Stromal cell of bone marrow (primary cell): ENCODE data around the gene TRIM59.
"Not testable (repeated sequence)": the region's sequence is repeated elsewhere in the genome, so short reads cannot be mapped to it uniquely, and the experiment has no call there.

Source experiments
- DNase-seq: peaks from one replicate; pipeline ENCODE4 v3.0.0-alpha.2; 2012; ENCODE audit warnings: low read depth

TRIM59 gene

GRCh38 chr3:160455846-160456245, 6.3 kb upstream of the TRIM59 start:
- DNase-seq: no peak

DNA sequence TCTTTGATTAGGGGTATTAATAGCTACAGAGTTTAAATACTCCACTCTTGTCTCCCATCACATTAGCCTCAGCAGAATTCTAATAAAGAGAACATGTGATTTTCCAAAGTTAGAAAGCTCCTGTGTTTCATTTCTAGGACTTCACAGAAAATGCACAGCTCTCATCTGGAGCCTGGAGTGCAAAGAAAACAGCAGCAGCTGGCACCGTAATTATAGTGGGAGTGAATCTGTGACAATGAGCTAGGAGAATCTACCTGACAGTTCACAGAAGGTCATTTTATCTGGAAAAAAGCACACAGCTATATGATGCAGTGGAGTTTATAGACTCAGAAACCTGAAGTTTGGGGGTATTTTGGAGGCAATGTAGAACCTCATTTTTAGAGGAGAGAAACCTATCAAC, 5.4 kb upstream of the TRIM59 start:
- no peak for DNase-seq

DNA sequence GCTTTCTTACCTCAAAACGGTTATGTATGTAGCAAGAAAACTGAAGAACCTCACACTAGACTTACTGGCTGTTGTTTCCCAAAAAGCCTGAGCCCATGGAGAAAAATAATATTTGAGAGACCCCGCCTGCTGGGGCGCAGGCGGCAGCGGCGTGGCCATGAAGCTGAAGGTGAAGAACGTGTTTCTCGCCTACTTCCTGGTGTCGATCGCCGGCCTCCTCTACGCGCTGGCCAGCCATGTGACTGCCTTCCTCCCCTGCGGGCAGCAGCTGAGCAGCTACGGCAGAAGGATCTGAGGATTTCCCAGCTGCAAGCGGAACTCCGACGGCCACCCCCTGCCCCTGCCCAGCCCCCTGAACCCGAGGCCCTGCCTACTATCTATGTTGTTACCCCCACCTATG, 2.7 kb upstream of the TRIM59 start:
- DNase-seq: not testable (repeated sequence)

- DNase-seq: no peak
Observed at GRCh38 chr3:160451602-160452001, 2.0 kb upstream of the TRIM59 start.

GRCh38 chr3:160450846-160451245, 1.3 kb upstream of the TRIM59 start:
- DNase-seq: peak; percentile 50

- DNase-seq: no peak
Observed at GRCh38 chr3:160448845-160449635, 546 bp downstream of the TRIM59 start.

GRCh38 chr3:160447544-160447943, 2.0 kb downstream of the TRIM59 start:
- peak; percentile 17 for DNase-seq

- no peak for DNase-seq
Observed at GRCh38 chr3:160446522-160447056, 3.0 kb downstream of the TRIM59 start.

- DNase-seq: no peak
Observed at GRCh38 chr3:160445854-160446253, 3.7 kb downstream of the TRIM59 start.

- DNase-seq: no peak
Observed at GRCh38 chr3:160444411-160444810, 5.2 kb downstream of the TRIM59 start.

DNA sequence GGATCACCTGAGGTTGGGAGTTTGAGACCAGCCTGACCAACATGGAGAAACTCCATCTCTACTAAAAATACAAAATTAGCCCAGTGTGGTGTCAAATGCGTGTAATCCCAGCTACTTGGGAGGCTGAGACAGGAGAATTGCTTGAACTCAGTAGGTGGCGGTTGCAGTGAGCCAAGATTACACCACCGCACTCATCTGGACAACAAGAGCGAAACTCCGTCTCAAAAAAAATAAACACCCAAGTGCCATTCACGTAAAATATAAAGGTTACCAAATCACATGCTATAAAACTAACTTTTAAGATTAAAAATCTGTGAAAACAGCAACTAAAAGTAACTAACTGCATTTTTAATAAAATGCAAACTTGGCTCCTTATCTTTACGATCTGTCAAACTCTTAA, 8.9 kb downstream of the TRIM59 start:
- no peak for DNase-seq

GRCh38 chr3:160437083-160437455, 12.5 kb downstream of the TRIM59 start:
- no peak for DNase-seq

DNA sequence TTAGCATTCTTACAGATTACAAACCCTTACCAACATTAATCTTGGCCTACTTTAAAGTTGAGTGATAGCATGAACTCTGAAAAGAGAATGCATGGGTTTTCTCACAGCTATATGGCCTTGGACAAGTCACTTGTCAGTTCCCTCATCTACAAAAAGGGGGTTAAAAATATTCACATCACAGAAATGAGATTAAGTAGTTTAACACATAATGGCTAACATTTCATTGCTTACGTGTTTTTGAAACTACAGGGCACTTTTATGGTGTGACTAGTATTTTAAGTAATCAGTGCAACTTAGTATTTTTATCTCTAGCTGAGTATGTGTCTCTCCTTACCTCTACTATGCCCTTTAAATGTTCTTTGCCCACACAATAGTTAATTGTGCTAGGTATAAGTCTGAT, 13.8 kb downstream of the TRIM59 start:
- DNase-seq: no peak

DNA sequence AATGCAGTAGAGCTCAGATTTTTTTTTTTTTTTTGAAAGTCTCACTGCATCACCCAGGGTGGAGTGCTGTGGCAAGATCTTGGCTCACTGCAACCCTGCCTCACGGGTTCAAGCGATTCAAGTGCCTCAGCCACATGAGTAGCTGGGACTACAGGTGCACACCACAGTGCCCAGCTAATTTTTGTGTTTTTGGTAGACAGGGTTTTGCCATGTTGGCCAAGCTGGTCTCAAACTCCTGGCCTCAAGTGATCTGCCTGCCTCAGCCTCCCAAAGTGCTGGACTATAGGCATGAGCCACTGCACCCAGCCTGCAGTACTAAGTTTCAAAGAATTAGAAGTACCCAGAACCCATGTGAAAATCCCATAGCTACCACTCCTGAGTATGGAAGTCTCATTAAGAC, 14.5 kb downstream of the TRIM59 start:
- no peak for DNase-seq

DNA sequence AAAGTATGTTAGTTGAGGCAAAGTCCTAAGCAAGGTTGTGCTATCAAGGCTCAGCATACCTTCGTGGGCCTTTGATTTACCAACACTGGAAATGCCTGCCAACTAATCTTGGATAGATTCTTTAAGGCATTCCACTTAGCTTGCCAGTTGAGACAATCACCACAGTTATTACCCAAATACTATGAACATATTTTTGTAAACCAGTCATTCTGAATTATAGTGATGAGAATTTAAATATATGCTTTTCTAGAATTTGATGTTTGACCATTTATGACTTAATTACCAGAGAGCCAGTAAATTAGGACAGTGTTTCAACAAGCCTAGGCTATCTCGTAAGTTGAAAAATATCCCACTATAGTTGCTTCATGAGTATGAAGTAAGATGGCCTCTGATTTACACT, 15.5 kb downstream of the TRIM59 start:
- no peak for DNase-seq

DNA sequence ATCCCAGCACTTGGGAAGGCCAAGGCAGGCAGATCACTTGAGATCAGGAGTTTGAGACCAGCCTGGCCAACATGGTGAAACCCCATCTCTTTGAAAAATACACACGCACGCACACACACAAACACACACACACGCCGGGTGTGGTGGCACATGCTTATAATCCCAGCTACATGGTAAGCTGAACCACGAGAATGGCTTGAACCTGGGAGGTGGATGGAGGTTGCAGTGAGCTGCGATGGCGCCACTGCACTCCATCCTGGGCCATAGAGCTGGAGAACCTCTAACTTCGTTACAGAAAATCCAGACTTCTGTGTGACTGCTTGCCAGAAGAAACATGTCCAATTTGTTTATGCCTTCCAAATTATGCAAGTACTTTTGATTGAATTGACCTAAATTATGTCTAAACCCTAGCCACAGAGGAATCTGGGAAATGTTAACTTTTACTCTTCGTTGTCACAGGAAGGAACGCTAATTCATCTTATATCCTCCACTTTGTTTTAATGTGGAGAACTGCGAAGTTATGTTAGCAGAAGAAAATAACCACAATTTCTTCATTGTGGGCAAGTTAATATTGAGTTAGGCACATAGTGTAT, 21.7 kb downstream of the TRIM59 start:
- no peak for DNase-seq

DNA sequence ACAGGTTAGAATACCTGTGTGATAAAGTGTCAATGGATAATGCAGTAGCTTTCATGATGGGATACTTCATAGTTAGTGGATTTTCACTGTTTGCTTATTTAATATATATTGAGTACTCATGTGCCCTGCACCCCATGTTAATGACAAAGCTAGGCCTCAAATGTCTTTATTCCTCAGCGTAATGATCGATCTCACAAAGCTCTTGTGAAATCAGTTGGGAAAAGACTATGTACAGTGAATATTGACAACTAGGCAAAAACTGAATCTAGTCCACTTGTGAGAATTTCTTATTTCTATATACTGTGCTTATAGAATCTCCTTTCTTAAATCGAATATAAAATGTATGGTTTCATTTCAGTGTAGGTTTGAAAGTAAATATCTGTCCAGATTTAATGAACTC, 32.3 kb downstream of the TRIM59 start:
- DNase-seq: no peak

DNA sequence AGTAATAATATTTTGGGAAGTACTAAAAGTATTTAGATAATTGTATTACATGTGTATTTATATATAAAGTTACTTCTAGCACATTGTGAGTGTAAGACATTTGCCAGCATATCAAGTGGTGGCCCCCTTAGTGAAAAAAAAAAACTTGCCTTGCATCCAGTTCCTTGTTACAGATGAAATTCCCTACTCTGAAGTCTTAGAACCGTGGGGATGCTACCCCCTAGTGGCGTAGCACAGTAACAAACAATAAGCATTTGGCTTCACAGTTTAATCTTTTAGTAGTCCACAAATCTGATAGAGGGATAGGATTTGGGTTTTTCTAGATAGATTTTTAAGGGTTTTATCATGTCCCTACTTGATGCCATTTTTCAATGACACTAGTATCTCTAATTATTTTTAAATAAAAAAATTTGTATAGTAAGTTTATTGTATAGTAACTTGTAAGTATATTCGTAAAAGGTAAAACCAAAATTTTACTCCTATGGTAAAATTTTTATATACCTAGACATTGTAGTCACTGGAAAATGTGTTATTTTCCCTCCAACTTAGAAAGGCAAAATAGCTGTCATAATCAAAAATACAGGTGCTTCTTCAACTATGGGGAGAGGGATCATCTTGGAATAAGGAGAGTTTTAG, 35.9 kb downstream of the TRIM59 start:
- peak; percentile 64 for DNase-seq

GRCh38 chr3:160412477-160412876, 37.1 kb downstream of the TRIM59 start:
- no peak for DNase-seq

GRCh38 chr3:160409812-160410610, 39.6 kb downstream of the TRIM59 start:
- DNase-seq: no peak

- no peak for DNase-seq
Observed at GRCh38 chr3:160403796-160404470, 45.7 kb downstream of the TRIM59 start.

DNA sequence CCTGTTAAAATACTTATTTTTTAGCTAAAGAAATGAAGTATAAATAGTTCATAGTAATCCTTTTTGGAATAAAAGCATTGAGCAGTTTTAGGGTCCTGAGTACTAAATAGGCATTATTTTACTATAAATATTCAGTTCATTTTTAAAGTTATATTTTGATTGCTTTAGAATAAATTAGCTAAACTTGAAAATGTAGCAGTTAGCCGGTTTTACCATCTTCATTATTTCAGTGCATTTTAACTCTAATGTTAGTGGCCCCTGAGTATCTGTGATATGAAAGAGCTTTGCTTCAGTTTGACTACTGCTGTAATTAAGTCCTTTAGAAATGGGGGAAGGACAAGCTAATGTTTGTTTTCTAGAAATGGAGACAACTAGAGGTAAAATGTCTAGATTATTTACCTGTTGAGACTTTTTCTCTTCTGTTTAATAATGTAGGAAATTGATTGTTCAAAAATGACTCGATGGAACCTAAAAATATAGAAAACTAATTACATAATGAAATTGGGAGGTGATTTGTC, 46.5 kb downstream of the TRIM59 start:
- no peak for DNase-seq
